Activated CD4-positive, alpha-beta T cell treated with anti-CD3 and anti-CD28 coated beads for 36 hours (primary cell): ENCODE measurements around the gene EML6. TPM values are rescaled to one million over a fixed set of nuclear protein-coding genes. Genes with fewer than 3 reads are reported as not detected.

Experiments used
- ATAC-seq: fragments of 200-7000 bp; cut with Tn5 transposase; one replicate; pipeline ENCODE4 v1.10.0; 2021; ENCODE audit warnings: mild to moderate bottlenecking, moderate library complexity
- CTCF ChIA-PET: fragments of 350-600 bp; sonication (Branson Sonifier 250); formaldehyde crosslinking; loops from one replicate; lab custom pipeline; 2021; ENCODE audit warnings: antibody characterized with exemption; lab: Charles Lee
- POLR2A ChIA-PET: fragments of 350-600 bp; sonication (Branson Sonifier 250); formaldehyde crosslinking; loops from one replicate; lab custom pipeline; 2021; ENCODE audit warnings: antibody characterized with exemption, inconsistent platforms; lab: Charles Lee
- DNase-seq: peaks from one replicate; pipeline ENCODE4 v3.0.0-alpha.2; 2020
- H3K27ac Mint-ChIP-seq: one replicate; pipeline ENCODE4 v1.8.0; 2021; ENCODE audit warnings: mixed read lengths
- H3K27me3 Mint-ChIP-seq: one replicate; pipeline ENCODE4 v1.8.0; 2021; ENCODE audit warnings: mixed read lengths
- H3K36me3 Mint-ChIP-seq: one replicate; pipeline ENCODE4 v1.8.0; 2021; ENCODE audit warnings: low read depth, mixed read lengths
- H3K4me1 Mint-ChIP-seq: one replicate; pipeline ENCODE4 v1.8.0; 2021; ENCODE audit warnings: mixed read lengths
- H3K4me3 Mint-ChIP-seq: one replicate; pipeline ENCODE4 v1.8.0; 2021; ENCODE audit warnings: mild to moderate bottlenecking, moderate library complexity, mixed read lengths
- H3K9me3 Mint-ChIP-seq: one replicate; pipeline ENCODE4 v1.8.0; 2021; ENCODE audit warnings: low read depth, mixed read lengths
- intact Hi-C, 2 experiments: fragments of 100-400 bp; cut with DNase I in 1 of 2; cut with micrococcal nuclease in 1 of 2; formaldehyde crosslinking; loops; one replicate each; pipeline versions ENCODE4 v1.14.2 to v1.15.1; 2022 to 2024; cut with DNase I, micrococcal nuclease
- total RNA-seq, 2 experiments: library from RNA; stranded (reverse); gene quantifications; one replicate each; pipeline ENCODE4 v1.2.3, GENCODE V29; 2021

Gene EML6
- total RNA-seq, 2 experiments from 2014 or later: 0.16 to 0.30 TPM

GRCh38 chr2:54772110-54772509 is 48.6 kb downstream of the EML6 start:
- Mint-ChIP-seq H3K27ac (no peak overlapping the region), H3K4me1 (peaks cover 17% of the 10 kb centered on the region), H3K4me3 (no peak overlapping the region), H3K9me3 (peaks cover 12% of the 10 kb centered on the region), H3K36me3 (no peaks in the 10 kb centered on the region), H3K27me3 (no peaks in the 10 kb centered on the region)
- CTCF ChIA-PET: no interaction called here
- intact Hi-C loops: no loop called here
- POLR2A ChIA-PET: no interaction called here
- ATAC-seq (no peak), DNase-seq (no peak)

GRCh38 chr2:54772531-54772930 is 49.1 kb downstream of the EML6 start:
- ATAC-seq: no peak
- Mint-ChIP-seq H3K9me3 (peaks cover 12% of the 10 kb centered on the region), H3K27ac (no peak overlapping the region), H3K27me3 (no peaks in the 10 kb centered on the region), H3K36me3 (no peaks in the 10 kb centered on the region), H3K4me1 (peaks cover 15% of the 10 kb centered on the region), H3K4me3 (no peak overlapping the region)
- intact Hi-C loops: no loop called here
- POLR2A ChIA-PET: no interaction called here
- CTCF ChIA-PET: interaction anchor here (0.9 kb wide), 1 partner anchor 66 kb away, joined by 3 read pairs; no protein-coding TSS in a partner anchor
- DNase-seq: no peak

GRCh38 chr2:54773233-54773632 is 49.8 kb downstream of the EML6 start:
- CTCF ChIA-PET: interaction anchor here (0.9 kb wide), 1 partner anchor 66 kb away, joined by 3 read pairs; no protein-coding TSS in a partner anchor
- ATAC-seq: no peak

GRCh38 chr2:54773838-54774237 is 50.4 kb downstream of the EML6 start:
- no peak overlapping the region for H3K27ac Mint-ChIP-seq
- intact Hi-C loops: no loop called here
- H3K27me3 Mint-ChIP-seq: no peaks in the 10 kb centered on the region
- H3K4me3 Mint-ChIP-seq: no peak overlapping the region
- DNase-seq (no peak), ATAC-seq (no peak)
- peaks cover 12% of the 10 kb centered on the region for H3K9me3 Mint-ChIP-seq
- ChIA-PET POLR2A (no interaction called here), CTCF (no interaction called here)
- H3K4me1 Mint-ChIP-seq: peaks cover 4% of the 10 kb centered on the region
- H3K36me3 Mint-ChIP-seq: no peaks in the 10 kb centered on the region

More at GRCh38 chr2:54773233-54773632, 49.8 kb downstream of the EML6 start:
- no peak overlapping the region for H3K27ac Mint-ChIP-seq
- no peak overlapping the region for H3K4me3 Mint-ChIP-seq
- H3K36me3 Mint-ChIP-seq: no peaks in the 10 kb centered on the region
- peaks cover 8% of the 10 kb centered on the region for H3K4me1 Mint-ChIP-seq
- intact Hi-C loops: no loop called here
- POLR2A ChIA-PET: no interaction called here
- no peak for DNase-seq
- H3K9me3 Mint-ChIP-seq: peaks cover 12% of the 10 kb centered on the region
- no peaks in the 10 kb centered on the region for H3K27me3 Mint-ChIP-seq

- ATAC-seq (no peak), DNase-seq (no peak)
- Mint-ChIP-seq H3K27me3 (no peaks in the 10 kb centered on the region), H3K4me1 (peaks cover 4% of the 10 kb centered on the region), H3K4me3 (no peak overlapping the region), H3K9me3 (peaks cover 12% of the 10 kb centered on the region), H3K27ac (no peak overlapping the region), H3K36me3 (no peaks in the 10 kb centered on the region)
- CTCF ChIA-PET: no interaction called here
- intact Hi-C loops: no loop called here
- POLR2A ChIA-PET: no interaction called here
Measured at GRCh38 chr2:54775710-54776109, 52.2 kb downstream of the EML6 start.

GRCh38 chr2:54776494-54776893 is 53.0 kb downstream of the EML6 start:
- intact Hi-C loops: no loop called here
- Mint-ChIP-seq H3K4me1 (peaks cover 4% of the 10 kb centered on the region), H3K36me3 (no peaks in the 10 kb centered on the region), H3K4me3 (no peak overlapping the region), H3K9me3 (peaks cover 12% of the 10 kb centered on the region), H3K27me3 (no peaks in the 10 kb centered on the region), H3K27ac (no peak overlapping the region)
- DNase-seq (no peak), ATAC-seq (no peak)
- POLR2A ChIA-PET: no interaction called here
- CTCF ChIA-PET: no interaction called here

GRCh38 chr2:54783349-54783748 is 59.9 kb downstream of the EML6 start:
- Mint-ChIP-seq H3K4me3 (no peak overlapping the region), H3K27me3 (no peaks in the 10 kb centered on the region), H3K4me1 (no peaks in the 10 kb centered on the region), H3K36me3 (no peaks in the 10 kb centered on the region), H3K9me3 (no peaks in the 10 kb centered on the region), H3K27ac (no peak overlapping the region)
- intact Hi-C loops: no loop called here
- POLR2A ChIA-PET: no interaction called here
- no peak for DNase-seq
- no peak for ATAC-seq
- CTCF ChIA-PET: interaction anchor here (0.5 kb wide), 1 partner anchor 441 kb away, joined by 3 read pairs; no protein-coding TSS in a partner anchor

- POLR2A ChIA-PET: no interaction called here
- no peak overlapping the region for H3K27ac Mint-ChIP-seq
- no peak overlapping the region for H3K4me3 Mint-ChIP-seq
- ATAC-seq (no peak), DNase-seq (no peak)
- no peaks in the 10 kb centered on the region for H3K36me3 Mint-ChIP-seq
- no peaks in the 10 kb centered on the region for H3K9me3 Mint-ChIP-seq
- intact Hi-C loops: no loop called here
- no peaks in the 10 kb centered on the region for H3K4me1 Mint-ChIP-seq
- CTCF ChIA-PET: interaction anchor here (0.6 kb wide), 1 partner anchor 54 kb away, joined by 3 read pairs; no protein-coding TSS in a partner anchor
- H3K27me3 Mint-ChIP-seq: no peaks in the 10 kb centered on the region
Measured at GRCh38 chr2:54787270-54787669, 63.8 kb downstream of the EML6 start.

GRCh38 chr2:54787755-54788366 is 64.4 kb downstream of the EML6 start:
- H3K4me3 Mint-ChIP-seq: no peak overlapping the region
- no peak overlapping the region for H3K27ac Mint-ChIP-seq
- ChIA-PET POLR2A (no interaction called here), CTCF (interaction anchor here (0.6 kb wide), 1 partner anchor 54 kb away, joined by 3 read pairs; no protein-coding TSS in a partner anchor)
- H3K27me3 Mint-ChIP-seq: no peaks in the 10 kb centered on the region
- ATAC-seq (no peak), DNase-seq (no peak)
- intact Hi-C loops: no loop called here
- no peaks in the 10 kb centered on the region for H3K9me3 Mint-ChIP-seq
- no peaks in the 10 kb centered on the region for H3K4me1 Mint-ChIP-seq
- no peaks in the 10 kb centered on the region for H3K36me3 Mint-ChIP-seq

- DNase-seq: no peak
- no peak overlapping the region for H3K4me3 Mint-ChIP-seq
- intact Hi-C loops: no loop called here
- no peak overlapping the region for H3K27ac Mint-ChIP-seq
- no peaks in the 10 kb centered on the region for H3K4me1 Mint-ChIP-seq
- no peaks in the 10 kb centered on the region for H3K27me3 Mint-ChIP-seq
- H3K9me3 Mint-ChIP-seq: no peaks in the 10 kb centered on the region
- ChIA-PET CTCF (no interaction called here), POLR2A (no interaction called here)
- ATAC-seq: no peak
- no peaks in the 10 kb centered on the region for H3K36me3 Mint-ChIP-seq
Measured at GRCh38 chr2:54789878-54790277, 66.4 kb downstream of the EML6 start.

- H3K9me3 Mint-ChIP-seq: no peaks in the 10 kb centered on the region
- H3K27me3 Mint-ChIP-seq: no peaks in the 10 kb centered on the region
- intact Hi-C loops: no loop called here
- ChIA-PET POLR2A (no interaction called here), CTCF (interaction anchor here (1.1 kb wide), 1 partner anchor 34 kb away, joined by 3 read pairs; no protein-coding TSS in a partner anchor)
- no peak overlapping the region for H3K4me3 Mint-ChIP-seq
- no peaks in the 10 kb centered on the region for H3K36me3 Mint-ChIP-seq
- ATAC-seq (no peak), DNase-seq (no peak)
- H3K27ac Mint-ChIP-seq: no peak overlapping the region
- H3K4me1 Mint-ChIP-seq: no peaks in the 10 kb centered on the region
Measured at GRCh38 chr2:54791831-54792230, 68.4 kb downstream of the EML6 start.

GRCh38 chr2:54797307-54797706 is 73.8 kb downstream of the EML6 start:
- intact Hi-C loops: no loop called here
- ChIA-PET CTCF (interaction anchor here (0.9 kb wide), 2 partner anchors 12 to 19 kb away, joined by 3 to 4 read pairs; no protein-coding TSS in a partner anchor), POLR2A (no interaction called here)
- H3K36me3 Mint-ChIP-seq: no peaks in the 10 kb centered on the region
- no peaks in the 10 kb centered on the region for H3K9me3 Mint-ChIP-seq
- no peak overlapping the region for H3K4me3 Mint-ChIP-seq
- ATAC-seq (no peak), DNase-seq (no peak)
- H3K27me3 Mint-ChIP-seq: no peaks in the 10 kb centered on the region
- H3K27ac Mint-ChIP-seq: no peak overlapping the region
- H3K4me1 Mint-ChIP-seq: no peaks in the 10 kb centered on the region
